RWPE2 (cell line): ENCODE data around the gene DNAJC4.
A peak's percentile ranks its signal among the peaks of the same experiment; 100 is the strongest.

Experiments used
- ATAC-seq: fragments of 200-7000 bp; cut with Tn5 transposase; 3 replicates; pipeline ENCODE4 v1.9.1; 2021; ENCODE audit warnings: low read depth
- DNase-seq: peaks from one replicate; pipeline ENCODE4 v3.0.0-alpha.2; 2020; ENCODE audit warnings: low spot score
- H3K27ac ChIP-seq: fragments of 450-650 bp; 2 replicates; pipeline ENCODE4 v1.5.1; 2017; ENCODE audit warnings: mild to moderate bottlenecking; ENCODE audit not compliant: poor library complexity, severe bottlenecking
- H3K27me3 ChIP-seq: fragments of 250-450 bp; sonication (Bioruptor Pico); 2 replicates; pipeline ENCODE4 v1.5.1; 2021; ENCODE audit warnings: mild to moderate bottlenecking, moderate library complexity; ENCODE audit not compliant: insufficient read depth, poor library complexity, severe bottlenecking
- H3K36me3 ChIP-seq: fragments of 250-450 bp; sonication (Bioruptor Pico); 2 replicates; pipeline ENCODE4 v1.5.1; 2020; ENCODE audit warnings: low read depth, mild to moderate bottlenecking, moderate library complexity
- H3K4me1 ChIP-seq: fragments of 250-450 bp; sonication (Bioruptor Pico); 2 replicates; pipeline ENCODE4 v1.5.1; 2021; ENCODE audit warnings: mild to moderate bottlenecking, moderate library complexity; ENCODE audit not compliant: insufficient read depth, poor library complexity, severe bottlenecking
- H3K4me3 ChIP-seq: fragments of 250-450 bp; sonication (Bioruptor Pico); 2 replicates; pipeline ENCODE4 v1.5.1; 2021; ENCODE audit warnings: mild to moderate bottlenecking, moderate library complexity; ENCODE audit not compliant: severe bottlenecking
- H3K9me3 ChIP-seq: fragments of 250-450 bp; sonication (Bioruptor Pico); 2 replicates; pipeline ENCODE4 v1.5.1; 2021; ENCODE audit warnings: mild to moderate bottlenecking, moderate library complexity; ENCODE audit not compliant: severe bottlenecking
- CTCF ChIP-seq: fragments of 450-650 bp; IDR thresholded peaks from one replicate; pipeline ENCODE4 v1.5.1; 2017; ENCODE audit warnings: mild to moderate bottlenecking, moderate library complexity; ENCODE audit not compliant: poor library complexity, severe bottlenecking

DNAJC4 gene

GRCh38 chr11:64225608-64226506 lies 4.5 kb upstream of the DNAJC4 start, which contains the start of the genes NUDT22 and TRPT1:
TSS of gene NUDT22 (plus strand) at chr11:64226274. CDS start at chr11:64226653, 379 bp downstream.
TSS of gene TRPT1 (minus strand) at chr11:64226186. CDS start at chr11:64225860, 326 bp downstream.
- Histone ChIP-seq H3K4me1 (peaks cover 8% of the 10 kb centered on the region), H3K27me3 (no peaks in the 10 kb centered on the region), H3K4me3 (peak within 1 kb of the TSS; percentile 53), H3K36me3 (no peaks in the 10 kb centered on the region), H3K9me3 (no peaks in the 10 kb centered on the region), H3K27ac (peak within 1 kb of the TSS; percentile 68)
- DNase-seq (peak; percentile 77), ATAC-seq (peak; percentile 60)
- TF ChIP-seq CTCF: peak; percentile 43

- no peaks in the 10 kb centered on the region for H3K36me3 ChIP-seq
- H3K27me3 ChIP-seq: no peaks in the 10 kb centered on the region
- no peaks in the 10 kb centered on the region for H3K9me3 ChIP-seq
- peaks cover 8% of the 10 kb centered on the region for H3K4me1 ChIP-seq
- peak overlapping the region; percentile 53 for H3K4me3 ChIP-seq
- DNase-seq (no peak), ATAC-seq (peak; percentile 6)
- H3K27ac ChIP-seq: peak overlapping the region; percentile 68
- TF ChIP-seq CTCF: peak; percentile 20
Measured at GRCh38 chr11:64226507-64227051, 3.8 kb upstream of the DNAJC4 start.

- H3K27me3 ChIP-seq: no peaks in the 10 kb centered on the region
- DNase-seq (no peak), ATAC-seq (no peak)
- no peaks in the 10 kb centered on the region for H3K9me3 ChIP-seq
- H3K4me3 ChIP-seq: peak overlapping the region; percentile 53
- no peak for TF ChIP-seq CTCF
- no peaks in the 10 kb centered on the region for H3K36me3 ChIP-seq
- H3K27ac ChIP-seq: peak overlapping the region; percentile 68
- H3K4me1 ChIP-seq: peaks cover 8% of the 10 kb centered on the region
Measured at GRCh38 chr11:64227405-64227956, 2.9 kb upstream of the DNAJC4 start.

- Histone ChIP-seq H3K4me3 (no peak overlapping the region), H3K27ac (peak overlapping the region; percentile 47), H3K9me3 (no peaks in the 10 kb centered on the region), H3K36me3 (no peaks in the 10 kb centered on the region), H3K4me1 (peaks cover 2% of the 10 kb centered on the region), H3K27me3 (no peaks in the 10 kb centered on the region)
- DNase-seq (no peak), ATAC-seq (no peak)
- no peak for TF ChIP-seq CTCF
Measured at GRCh38 chr11:64229090-64229743, 1.1 kb upstream of the DNAJC4 start.
